ENCODE data around the gene AMOTL2.

AMOTL2 gene

DNA sequence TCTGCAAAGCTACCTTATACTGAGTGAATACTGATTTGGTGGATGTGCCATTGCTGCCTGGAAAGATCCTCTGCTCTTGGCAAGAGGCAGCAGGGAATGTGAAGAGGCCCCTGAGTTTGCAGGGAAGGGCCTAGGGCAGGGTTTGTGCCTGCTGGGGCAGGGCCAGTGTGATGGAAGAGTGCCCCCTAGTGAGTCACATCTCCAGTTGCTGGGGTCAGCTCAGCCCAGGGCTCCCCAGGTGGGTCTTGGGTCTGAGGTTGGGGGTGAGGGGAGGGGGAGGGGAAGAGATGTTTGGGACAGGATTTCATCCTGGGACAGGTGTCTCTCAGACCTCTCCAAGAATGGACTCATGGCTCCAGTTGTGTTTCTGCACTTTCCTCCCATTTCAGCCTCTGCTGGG, 4.1 kb upstream of the AMOTL2 start:
- peak; percentile 38 for DNase-seq

DNA sequence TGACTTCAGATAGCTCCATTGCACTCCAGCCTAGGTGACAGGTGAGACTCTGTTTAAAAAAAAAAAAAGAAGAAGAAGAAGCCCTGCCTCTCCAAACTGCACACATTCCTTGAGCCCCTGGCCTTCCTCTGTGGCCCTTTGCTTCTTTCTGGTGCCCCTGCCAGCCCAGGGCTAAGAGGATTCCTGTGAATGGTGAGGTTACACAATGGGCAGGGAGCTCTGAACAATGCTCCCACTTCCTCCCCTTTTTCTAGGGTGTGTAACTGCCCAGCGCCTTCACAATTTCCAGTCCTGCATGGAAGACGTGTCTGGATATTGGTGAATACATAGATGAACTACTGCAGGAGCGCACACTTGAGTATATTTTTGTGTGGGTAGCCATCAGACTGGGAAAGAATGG, 3.6 kb upstream of the AMOTL2 start:
- no peak for DNase-seq

DNA sequence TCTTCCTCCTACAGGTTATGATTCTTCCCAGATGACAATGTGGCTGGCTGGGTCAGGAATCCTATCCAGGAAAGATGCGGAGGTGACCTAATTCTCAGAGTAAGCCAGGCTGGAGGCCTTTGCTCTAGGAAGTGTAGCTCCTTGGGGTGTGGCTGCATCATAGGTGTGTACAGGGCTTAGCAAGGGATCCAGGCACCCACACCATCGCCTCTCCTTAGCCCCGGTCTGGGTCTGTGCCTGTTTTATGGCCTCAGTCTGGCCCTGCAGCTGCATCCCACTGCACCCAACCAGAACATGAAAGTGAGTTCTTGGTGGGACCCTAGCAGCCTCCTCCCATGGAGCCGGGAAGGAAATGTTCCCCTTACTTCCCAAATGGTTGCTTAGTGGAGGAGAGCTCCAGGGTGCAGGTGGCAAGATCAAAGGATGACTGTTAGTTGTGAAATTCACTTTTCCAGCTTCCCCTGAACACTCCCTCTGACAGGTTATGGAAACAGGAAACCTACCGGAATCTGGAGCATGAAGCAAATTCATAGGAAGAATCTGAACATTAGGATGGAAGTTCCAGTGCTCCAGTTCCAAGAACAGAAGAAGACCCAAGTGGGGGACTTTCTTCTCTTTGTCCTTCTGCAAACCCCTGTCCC, 2.7 kb upstream of the AMOTL2 start:
- DNase-seq: no peak

DNA sequence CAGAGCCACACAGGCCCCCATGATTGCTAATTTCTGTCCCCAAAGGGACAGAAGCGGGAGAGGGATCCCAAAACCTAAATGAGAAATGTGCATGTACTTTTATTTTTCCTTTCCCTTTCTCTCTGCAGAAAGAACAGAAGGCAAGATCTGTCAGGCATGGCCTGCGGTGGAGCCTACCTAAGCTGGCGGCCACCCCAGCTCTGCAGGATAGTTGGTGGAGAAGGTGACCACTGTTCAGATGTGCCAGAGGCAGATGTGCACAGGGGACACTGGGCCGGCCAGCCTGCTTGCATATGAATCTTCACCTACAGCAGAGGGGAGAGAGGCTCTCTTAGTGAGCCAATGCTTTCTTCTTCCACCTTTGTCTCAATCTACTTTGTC, 2.1 kb upstream of the AMOTL2 start:
- DNase-seq: no peak

DNA sequence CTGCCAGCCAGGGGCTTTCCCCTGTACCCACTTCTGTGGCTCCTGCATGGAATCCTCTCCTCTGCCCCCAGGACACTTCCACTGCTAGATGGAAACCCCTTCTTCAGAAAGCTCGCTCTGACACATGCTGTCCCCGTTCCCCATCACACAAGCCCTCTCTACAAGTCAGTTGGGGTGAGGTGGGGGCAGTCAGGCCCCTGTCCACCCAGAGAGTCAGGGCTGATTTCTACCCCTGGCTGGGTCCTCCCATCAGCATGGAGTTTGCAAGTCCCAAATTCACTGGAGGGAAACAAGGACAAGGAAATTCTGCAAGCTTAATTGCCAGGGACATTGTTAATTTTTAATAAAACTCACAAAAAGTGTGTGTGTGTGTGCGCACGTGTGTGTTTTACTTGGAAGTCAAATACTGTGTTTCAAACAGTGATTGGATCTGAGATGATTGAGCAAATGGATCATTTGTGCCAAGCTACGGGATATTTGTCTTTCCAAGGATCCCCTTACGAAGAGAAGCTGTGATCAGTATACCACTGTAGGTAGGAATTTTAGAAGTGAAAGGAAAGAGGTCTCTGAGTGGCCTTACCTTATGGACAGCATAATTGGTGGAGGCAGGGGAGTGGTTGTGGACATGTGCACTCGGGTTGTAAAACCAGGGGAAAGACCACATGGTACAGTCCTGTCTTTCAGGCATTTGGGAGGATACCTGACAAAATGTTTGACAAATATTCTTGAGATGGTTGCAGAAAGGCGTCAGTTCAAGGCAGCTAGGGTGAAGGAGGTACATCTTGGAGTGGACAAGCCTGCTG, 1.5 kb upstream of the AMOTL2 start:
- no peak for DNase-seq

DNA sequence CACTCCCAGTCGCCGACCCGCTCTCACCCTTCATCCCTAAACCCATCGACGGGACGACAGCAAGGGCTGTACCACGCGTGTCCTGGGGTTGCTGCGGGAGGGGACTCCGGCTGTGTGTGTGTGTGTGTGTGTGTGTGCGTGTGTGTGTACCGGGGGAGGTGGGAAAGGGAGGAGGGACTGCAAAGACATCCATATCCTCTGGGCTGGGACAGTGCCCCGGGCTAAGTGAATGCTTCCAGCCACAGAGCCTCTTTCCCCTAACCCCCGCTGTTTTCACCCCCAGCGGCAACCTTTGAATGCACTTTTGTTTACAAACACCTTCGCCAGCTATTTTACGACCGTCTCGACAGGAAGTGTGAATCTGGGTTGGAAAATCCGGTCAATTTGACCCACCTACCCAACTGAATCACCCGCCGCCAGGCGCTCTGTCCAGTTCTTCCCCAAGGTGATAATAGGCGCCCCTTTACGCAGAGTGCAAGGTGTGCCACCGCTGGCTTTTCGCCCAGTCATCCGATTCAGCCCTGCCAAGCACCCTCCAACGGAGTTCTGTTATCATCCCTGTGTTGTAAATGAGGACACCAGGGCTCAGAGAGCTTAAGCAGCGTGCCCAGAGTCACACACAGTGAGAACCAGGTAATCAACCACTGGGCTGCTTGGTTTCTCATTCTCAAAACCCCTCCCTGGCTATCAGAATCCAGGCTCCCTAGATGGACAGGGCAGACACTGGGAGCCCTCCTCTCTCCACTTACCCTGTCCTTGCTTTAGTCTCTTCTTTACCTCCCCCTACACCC, 739 bp upstream of the AMOTL2 start:
- no peak for DNase-seq

DNA sequence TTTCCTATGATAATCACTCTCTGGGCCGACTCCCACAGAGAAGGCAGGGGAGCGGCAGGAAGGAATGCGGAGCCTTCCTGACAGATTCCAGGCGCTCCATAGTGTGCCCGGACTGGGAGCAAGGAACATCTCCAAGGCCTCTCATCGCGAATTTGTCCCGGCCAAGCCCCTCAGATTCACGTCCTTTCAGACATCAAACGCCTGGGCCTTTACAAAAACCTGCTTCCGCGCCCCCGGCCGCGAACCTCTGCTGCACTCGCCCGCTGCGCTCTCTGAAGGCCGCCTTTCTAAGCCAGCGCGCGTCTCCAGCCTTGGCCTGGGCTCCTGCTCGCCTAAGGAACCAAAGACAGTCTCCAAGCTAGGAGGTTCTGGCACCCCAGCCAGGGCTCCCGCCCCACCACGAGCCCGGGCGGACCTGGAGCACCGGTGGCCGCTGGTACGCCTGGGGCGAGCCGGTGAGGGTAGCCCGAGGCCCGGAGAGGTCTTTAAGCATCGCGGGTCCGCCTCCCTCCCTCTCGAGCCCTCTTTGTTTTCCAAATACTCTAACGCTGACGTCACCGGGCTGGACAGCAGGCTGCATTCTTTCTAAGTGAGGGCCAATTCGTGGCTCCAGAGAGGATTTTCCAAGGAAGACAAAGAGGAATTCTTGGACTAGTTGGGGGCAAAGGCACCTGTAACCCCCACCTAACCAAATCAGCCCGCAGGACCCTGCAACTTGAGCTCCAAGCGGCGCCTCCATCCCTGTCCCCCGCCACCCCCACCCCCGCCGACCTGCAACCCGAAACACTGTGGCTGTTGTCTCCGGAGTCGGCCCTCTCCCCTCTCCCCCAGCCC, 759 bp downstream of the AMOTL2 start:
- DNase-seq: no peak

DNA sequence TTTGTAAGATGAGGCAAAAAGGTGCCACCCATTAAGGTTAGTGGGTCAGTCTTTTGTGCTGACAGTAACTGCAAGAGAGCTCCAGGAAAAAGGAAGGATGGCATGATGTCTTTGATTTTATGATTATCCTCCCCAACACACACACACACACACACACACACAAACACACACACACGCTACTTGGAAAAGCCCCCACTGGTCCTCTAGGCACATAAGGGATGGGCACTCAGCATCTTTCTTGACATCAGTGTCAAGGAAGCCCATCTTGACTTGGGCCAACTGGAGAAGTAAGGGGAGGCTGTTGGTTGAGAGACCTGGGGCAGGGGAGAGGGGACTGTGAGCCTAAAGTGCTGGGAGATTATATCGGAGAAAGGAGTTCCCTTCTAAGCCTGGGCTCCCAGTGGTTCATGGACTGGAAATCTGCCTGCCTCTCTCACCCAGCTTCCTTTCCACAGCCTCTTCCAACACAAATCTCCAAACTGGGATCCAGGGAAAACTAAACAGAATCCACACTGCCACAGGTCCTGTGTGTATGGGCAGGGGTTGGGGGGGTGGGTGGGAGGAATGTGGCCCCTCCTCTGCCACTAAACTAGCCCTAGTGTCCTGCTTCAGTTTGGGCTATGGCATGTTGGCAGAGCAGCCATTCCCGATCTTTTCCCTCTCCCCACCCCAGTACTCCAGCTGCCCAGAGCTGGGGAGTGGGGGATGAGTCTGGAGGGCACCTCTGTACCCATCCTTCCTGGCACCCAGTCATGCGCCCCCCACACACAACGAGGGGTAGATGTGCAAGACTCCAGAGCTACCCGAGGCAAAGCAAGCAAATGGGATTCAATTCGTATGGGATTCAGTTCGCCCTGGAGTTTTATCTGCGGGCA, 1.6 kb downstream of the AMOTL2 start:
- no peak for DNase-seq

DNA sequence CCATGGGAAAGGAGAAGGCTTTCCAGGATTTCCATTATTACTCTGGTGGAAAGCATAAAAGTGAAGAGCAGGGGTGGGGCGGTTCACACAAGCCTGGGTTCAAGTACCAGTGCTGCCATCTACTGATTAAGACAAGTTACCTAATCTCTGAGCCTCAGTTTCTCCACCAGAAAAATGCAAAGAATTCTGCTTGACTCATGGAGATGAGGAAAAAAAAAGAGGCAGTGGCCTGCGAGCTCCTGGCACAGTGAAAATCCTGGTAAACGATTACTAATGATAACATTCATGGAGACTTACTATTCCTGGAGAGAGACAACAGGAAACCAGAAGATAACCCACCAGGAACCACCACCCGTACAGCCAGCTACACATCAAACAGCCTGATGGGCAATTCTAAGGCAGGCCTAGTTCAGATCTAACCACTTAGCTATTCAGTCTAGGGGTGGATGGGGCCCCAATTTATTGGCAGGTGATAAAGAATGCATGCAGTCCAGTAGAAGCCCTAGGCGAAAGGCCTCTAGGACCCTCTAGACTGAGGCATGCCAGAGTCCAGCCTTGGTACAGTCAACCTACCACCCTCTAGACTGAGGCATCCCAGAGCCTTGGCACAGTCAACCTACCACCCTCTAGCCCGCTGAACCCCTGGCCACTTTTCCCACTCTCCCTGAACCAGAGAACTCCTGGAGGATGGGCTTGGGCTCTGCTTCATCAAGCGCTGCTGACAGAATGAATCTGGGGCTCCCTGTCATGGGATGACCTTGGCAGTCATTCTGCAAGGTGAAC, 2.5 kb downstream of the AMOTL2 start:
- no peak for DNase-seq

DNA sequence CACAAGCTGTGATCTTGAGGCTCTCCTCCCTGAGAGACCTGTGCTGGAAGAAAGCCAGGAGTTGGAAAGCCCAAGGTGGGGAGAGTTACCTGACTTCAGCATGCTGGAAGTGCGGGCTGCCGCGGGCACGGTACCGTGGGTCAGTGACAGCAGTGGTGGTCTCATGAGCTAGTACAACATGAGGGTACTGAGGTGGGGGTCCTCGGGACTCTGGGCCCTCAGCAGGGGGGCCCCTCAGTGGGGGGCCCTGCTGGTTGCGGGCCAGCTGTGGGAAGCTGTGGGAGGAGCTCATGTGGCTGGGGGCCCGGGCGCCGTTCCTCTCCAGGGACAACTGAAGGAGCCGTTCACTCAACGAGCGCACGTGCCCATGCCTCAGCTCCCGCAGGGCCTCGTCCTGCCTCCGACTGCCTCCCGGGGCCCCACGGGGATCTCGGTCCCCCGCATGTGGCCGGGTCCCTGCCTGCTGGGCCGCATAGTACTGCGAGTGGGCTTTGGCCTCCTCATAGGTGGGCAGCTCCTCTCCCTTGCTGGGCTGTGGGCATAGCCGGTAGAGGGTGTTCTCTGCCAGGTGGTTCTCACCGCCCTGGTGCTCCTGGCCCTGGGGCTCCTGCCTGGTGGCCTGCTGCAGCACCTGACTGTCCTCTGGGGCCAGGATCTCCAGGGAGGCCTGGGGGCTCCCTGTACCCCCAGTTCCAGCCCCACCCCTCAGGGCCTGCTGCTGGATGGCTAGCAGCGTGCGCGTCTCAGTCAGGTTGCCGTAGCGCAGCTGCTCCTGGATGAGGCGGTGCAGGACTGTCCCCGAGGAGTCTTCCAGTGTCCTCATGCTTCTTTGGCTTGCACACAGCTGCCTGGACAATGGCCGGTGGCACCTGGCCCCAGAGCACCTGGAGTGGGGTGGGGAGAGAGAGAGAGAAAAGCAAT, 3.4 kb downstream of the AMOTL2 start:
- DNase-seq: no peak

DNA sequence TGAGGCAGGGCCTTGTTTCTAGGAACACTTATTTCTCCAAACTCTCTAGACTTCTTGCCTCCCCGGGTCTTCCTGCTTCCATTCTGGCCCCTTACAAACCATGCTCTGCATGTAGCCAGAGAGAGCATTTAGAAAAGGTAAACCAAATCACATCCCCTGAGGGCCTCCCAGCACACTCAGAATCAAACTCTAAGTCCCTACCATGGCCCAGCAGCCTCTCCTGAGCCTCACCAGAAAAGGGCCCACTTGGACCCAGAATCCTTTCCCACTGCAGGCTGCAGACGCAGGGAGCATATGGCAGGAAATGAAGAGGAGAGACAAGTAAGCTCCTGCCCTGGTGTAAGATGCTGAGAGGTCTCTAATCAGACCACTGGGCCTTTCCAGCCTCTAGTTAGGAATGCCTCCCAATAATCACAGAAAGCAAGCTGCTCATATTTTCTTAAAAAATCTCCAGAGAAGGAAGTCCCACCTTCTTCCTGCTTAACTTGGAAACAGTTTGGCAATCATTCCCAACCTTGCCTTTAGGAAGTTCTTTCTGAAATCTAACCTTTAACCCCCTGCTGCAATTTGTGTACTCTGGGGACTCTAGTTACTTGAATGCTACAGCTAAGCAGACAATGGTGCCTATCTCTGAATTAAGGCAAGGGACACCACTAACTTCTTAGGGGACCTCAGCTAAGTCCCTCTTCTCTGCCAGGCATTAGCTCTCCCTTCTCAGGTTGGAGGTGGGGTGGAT, 4.2 kb downstream of the AMOTL2 start:
- DNase-seq: no peak

DNA sequence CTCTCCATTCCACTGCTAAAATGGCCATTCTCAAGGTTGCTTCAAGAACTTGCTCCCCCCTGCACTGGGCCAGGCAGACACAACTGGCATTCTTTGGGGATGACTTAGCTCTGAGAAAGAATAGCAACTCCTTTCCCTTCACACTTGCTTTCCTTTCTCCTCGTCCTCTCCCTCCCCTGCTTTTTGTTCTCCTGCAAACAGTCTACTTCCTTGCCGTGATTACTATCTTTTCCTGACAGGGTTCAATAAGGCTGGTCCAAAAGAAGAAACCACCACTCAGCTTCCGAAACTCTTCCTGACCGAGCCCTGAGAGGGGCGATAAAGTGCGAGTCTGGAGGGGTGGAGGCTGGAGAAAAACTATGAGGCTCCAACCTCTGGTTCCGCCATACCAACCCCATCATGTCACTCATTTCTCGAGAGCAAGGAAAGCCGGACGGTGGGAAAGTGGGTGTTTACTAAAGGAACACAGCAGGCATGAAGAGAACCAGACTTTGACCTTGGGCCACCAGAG, 5.0 kb downstream of the AMOTL2 start:
- DNase-seq: no peak

DNA sequence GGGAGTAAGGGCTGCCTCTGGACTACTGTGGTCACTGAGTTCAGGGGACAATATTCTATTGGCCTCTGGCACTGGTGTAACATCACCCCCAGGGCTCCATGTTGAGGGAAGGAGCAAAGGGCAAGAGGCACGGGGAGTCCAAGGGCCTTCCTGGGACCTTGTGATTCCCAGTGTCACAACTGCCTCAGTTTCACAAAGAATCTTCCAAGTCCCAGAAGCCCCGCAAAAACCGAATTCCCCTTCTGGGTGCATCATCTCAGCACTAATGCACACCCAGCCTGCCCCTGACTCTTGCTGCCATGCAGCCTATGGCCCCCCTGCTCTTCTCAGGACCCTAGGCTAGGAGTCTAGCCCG, 5.5 kb downstream of the AMOTL2 start:
- DNase-seq: no peak

DNA sequence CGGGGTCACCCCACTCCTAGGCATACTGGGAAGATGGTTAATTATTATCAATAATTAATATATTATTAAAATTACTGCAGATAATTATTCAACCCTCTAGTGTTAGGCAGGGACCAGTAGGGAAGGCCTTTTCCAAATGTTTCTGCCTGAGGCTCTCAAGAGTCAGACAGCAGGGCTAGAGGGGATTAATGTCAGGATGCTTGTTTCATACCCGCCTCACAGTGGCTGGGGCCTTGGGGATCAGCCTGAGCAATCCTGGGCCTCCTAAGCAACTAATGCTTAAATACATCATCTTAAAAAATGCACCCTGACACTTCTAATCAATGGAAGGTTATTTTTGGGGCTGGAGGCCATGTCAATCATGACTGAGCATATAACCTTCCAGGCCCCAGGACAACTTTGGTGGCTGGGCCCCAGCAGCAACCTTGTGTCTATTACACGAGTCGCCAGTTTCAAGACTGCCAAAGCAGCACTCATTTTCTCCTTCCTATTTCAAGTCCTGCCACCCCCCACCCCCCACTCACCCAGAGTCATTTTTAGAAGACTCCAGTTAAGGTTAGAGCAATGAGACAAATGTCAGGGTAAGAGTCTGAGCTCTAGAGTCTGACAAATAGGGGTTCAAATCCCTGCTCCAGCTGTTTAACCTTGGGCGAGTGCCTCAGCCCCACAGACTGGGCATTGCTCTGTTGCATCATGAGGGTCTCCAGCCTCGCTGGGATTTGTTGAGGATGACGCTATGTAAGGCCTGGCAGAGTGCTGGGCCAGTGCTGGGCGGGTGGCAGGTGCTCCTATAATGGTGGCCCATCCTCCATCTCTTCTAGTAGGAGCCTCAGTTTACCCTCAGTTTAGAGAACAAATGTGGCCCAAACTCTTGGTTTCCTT, 6.1 kb downstream of the AMOTL2 start:
- no peak for DNase-seq

DNA sequence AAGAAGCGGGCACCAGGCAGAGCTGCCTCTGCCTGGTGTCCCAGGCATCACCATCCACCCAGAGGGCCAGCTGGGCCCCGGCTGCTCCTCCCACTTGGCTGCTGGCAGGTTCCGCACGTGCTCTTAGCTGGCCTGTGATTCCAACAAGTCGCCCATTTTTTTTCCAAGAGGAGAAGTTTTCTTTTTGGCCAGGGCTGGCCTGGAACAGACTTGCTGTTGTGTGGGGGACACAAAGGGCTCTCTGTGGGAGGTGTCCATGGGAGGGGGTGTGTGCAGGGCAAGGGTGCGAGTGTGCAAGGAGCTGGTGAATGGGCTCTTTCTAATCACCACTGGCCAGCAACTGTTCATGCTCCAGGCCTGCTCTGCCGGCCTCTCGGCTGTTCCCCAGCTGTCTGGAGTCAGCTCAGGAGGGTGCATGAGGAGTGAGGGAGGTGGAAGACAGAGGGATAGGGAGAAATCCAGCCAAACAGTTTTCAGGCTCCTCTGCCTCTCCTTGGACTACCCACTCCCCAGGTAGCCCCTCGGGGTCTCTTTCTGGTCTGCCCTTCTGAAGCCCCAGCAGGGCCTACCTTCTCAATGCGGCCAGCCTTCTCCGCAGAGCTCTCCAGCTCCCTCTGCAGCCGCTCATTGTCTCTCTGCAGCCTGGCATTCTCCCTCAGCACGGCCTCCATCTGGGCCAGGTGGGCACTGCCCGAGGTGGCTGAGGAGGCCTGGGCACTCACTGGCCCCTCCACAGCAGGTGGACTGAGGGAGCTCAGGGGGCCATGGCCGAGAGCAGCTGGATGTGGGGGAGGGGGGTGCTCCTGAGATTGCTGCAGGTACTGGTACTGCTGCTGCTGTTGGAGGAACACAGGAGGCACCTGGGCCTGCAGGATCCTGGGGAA, 7.1 kb downstream of the AMOTL2 start:
- DNase-seq: no peak

DNA sequence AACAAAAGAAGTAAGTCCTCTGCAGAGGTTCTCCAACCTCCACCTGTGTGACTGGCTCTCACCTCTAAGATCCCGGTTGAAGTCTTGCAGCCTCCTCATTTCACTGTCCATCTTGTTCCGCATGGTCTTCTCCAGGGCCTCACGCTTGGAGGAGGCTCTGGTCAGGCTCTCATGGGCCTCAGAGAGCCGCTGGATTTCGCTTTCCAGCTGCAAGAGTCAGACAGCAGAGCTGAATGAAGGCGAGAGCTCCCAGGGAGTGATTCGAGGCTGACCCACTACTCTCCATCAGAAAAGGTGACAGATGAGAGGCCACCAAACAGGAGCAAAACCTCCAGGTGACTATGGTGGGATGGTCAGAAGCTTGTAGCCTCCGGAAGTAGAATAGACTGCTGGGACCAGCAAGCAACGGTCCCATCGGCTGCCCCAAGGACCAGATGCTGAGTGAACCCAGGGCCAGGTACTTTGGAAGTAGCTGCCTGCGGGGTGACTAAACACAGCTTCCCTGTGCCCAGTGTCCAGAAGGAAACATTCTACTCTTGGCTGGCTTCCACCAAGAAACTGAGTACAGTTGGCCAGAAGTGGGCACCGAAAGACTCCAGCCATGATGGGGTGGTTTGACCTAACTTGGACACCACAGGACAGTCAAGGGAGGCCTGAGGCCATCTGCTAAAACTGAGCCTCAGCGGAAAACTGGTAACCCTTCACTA, 7.9 kb downstream of the AMOTL2 start:
- DNase-seq: no peak

DNA sequence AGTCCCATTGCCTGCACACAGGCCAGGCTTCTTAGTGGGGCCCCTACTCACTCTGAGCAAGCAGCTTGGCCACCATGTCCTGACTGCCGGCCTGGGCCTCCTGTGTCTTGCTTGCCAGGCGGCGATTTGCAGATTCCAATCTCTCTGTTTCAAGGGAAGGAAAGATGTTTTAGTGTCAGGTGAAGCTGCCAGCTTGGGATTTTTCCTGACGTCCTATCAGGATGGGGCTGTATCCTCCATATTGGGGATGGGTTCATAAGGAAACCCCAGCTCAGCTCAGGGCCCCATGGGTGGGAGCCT, 8.5 kb downstream of the AMOTL2 start:
- DNase-seq: no peak

All from CD4-positive, alpha-beta T cell treated with Interleukin-21 for 1 hour (primary cell).